ENCODE measurements around the gene RRAGC.
"Not testable (repeated sequence)": the region's sequence is repeated elsewhere in the genome, so short reads cannot be mapped to it uniquely, and the experiment has no call there.

RRAGC gene

GRCh38 chr1:38815903-38816627, 43.5 kb downstream of the RRAGC start:
- DNase-seq = no peak

GRCh38 chr1:38814984-38815464, 44.5 kb downstream of the RRAGC start:
- DNase-seq = no peak

- no peak for DNase-seq
These were observed 45.1 kb downstream of the RRAGC start for GRCh38 chr1:38814444-38814983.

- no peak for DNase-seq
These were observed 46.6 kb downstream of the RRAGC start for GRCh38 chr1:38812981-38813380.

GRCh38 chr1:38811466-38811865, 48.1 kb downstream of the RRAGC start:
- not testable (repeated sequence) for DNase-seq

- DNase-seq = no peak
These were observed 53.5 kb downstream of the RRAGC start for GRCh38 chr1:38806090-38806489.

- DNase-seq = no peak
These were observed 54.5 kb downstream of the RRAGC start for GRCh38 chr1:38805036-38805435.

GRCh38 chr1:38804062-38804886, 55.3 kb downstream of the RRAGC start:
- no peak for DNase-seq

- no peak for DNase-seq
These were observed 55.9 kb downstream of the RRAGC start for GRCh38 chr1:38803647-38804046.

GRCh38 chr1:38800720-38801671, 58.6 kb downstream of the RRAGC start:
- DNase-seq = no peak

- DNase-seq = no peak
These were observed 66.3 kb downstream of the RRAGC start for GRCh38 chr1:38793299-38793698.

- no peak for DNase-seq
These were observed 67.7 kb downstream of the RRAGC start for GRCh38 chr1:38791892-38792291.

GRCh38 chr1:38791164-38791515, 68.4 kb downstream of the RRAGC start:
- no peak for DNase-seq

GRCh38 chr1:38790422-38791163, 69.0 kb downstream of the RRAGC start:
- no peak for DNase-seq

- peak in 1 of 2 experiments; percentile 3 for DNase-seq
These were observed 69.9 kb downstream of the RRAGC start for GRCh38 chr1:38789498-38790169.

GRCh38 chr1:38788341-38789336, 70.9 kb downstream of the RRAGC start:
- no peak for DNase-seq

Measured in SHP77 (cell line).